ENCODE results near the gene RMND5A. TPM values are rescaled to one million over a fixed set of nuclear protein-coding genes. Genes with fewer than 3 reads are reported as not detected.
"Not testable (repeated sequence)": the region's sequence is repeated elsewhere in the genome, so short reads cannot be mapped to it uniquely, and the experiment has no call there.

Gene RMND5A
- total RNA-seq, 2 experiments from 2014 or later = 35.0 to 44.3 TPM

DNA sequence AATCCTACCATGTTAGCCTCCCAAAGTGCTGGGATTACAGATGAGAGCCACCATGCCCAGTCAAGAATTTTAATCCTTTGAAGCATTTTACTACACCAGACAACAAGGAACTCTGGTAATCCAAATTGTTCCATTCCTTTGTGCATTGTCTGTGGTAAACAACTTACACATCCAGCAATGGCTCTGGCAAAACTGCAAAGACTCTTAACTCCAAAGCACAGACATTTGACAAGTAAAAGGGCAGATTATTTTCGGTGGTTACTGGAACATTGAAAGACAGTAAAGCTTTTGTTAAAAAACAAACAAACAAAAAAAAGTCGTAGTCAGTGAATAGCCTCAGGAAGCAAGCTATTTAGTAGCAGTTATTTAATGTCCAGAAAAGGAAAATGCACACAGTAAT lies 33.2 kb upstream of the RMND5A start:
- Mint-ChIP-seq H3K27me3 (peaks cover 3% of the 10 kb centered on the region), H3K9me3 (ENCODE audit: low read depth) (no peaks in the 10 kb centered on the region), H3K4me3 (no peak overlapping the region), H3K4me1 (no peaks in the 10 kb centered on the region), H3K27ac (no peak overlapping the region), H3K36me3 (ENCODE audit: low read depth) (peaks cover 1% of the 10 kb centered on the region)
- no peak for DNase-seq
- ChIA-PET POLR2A (no interaction called here), CTCF (interaction anchor here (0.6 kb wide), 1 partner anchor 121 kb away, joined by 3 read pairs; no protein-coding TSS in a partner anchor)
- ATAC-seq = no peak
- intact Hi-C loops (cut with DNase I, micrococcal nuclease) = loop anchor here in 1 of 2 experiments (5.0 kb wide), 1 partner anchor 35 kb away; no protein-coding TSS in a partner anchor

DNA sequence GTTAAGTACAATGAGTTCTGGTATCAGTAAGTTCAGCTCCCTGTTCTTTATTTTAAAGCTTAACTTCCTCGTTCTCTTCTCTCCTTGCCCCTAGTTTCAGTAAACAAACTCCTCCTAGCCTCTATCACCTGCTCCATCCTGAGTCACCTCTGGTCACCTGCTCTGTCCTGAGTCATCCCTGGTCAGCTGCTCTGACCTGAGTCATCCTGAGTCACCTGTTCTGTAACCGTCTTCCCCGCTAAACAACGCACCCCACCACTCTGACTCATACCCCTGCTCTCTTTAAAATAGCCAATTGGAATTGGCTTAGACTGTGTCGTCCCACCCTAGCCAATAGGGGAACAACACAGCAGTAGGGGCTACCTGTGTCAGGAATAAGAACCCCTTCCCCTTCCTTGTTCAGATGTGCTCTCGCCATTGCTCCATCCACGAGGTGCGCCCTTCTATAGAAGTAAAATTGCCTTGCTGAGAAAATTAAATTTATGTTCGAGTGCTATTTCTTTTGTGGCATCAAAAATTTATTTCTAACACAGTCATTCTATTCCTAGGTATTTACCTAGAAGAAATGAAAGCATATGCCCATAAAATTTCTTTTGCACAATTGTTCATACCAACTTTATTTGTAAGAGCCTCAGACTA lies 24.9 kb upstream of the RMND5A start:
- peaks cover 10% of the 10 kb centered on the region for H3K4me1 Mint-ChIP-seq

DNA sequence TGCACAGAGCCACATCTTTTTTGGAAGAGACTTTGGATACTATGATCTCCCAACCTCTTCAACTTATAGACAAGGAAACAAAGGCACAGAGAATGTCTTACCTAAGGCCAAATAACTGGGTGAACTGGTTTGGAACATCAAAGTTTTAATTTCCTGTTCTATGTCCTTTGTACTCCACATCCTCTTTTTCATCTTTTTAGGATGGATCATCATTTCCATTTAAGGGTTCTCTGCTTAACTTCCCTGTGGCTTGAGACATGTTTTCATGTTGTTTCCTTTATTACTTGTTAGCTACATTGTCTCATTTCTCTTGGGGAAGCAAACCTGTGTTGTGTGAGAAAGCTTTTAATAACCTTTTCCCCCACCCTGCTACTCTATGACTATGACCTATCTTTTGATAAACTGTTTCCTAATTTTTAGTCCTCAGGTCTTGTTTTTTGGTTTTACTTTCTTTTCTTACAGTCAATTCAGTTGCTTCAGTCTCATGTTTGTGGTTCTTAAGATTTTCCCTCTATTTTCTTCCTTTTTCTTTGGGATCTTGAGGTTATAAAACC lies 22.5 kb upstream of the RMND5A start:
- POLR2A ChIA-PET = no interaction called here

More for the DNA sequence above, 24.9 kb upstream of the RMND5A start:
- ATAC-seq = peak; percentile 23
- ChIA-PET CTCF (no interaction called here), POLR2A (no interaction called here)
- Mint-ChIP-seq H3K27me3 (peaks cover 3% of the 10 kb centered on the region), H3K27ac (no peak overlapping the region), H3K4me3 (no peak overlapping the region), H3K9me3 (ENCODE audit: low read depth) (peaks cover 19% of the 10 kb centered on the region), H3K36me3 (ENCODE audit: low read depth) (peaks cover 6% of the 10 kb centered on the region)
- DNase-seq = peak; percentile 33
- intact Hi-C loops (cut with DNase I, micrococcal nuclease) = no loop called here

DNA sequence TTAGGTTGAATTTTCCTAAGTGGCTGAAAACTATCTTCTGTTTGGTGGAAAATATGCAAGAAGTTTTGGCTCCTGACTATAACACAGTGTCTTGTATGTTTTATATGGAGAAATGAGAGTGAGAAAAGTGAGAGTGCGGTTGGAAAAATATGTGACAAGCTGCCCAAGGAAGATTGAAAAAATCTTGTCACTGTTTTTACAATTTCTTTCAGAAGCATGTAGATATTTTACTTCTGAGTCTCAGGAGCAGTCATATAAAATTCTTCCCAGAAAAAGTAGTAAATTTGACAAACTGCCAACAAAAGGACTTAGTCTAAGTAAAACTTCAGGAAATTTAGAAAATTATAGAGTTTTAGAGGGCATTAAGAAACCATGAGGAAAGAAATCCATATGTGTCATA lies 19.4 kb upstream of the RMND5A start:
- ATAC-seq = no peak
- ChIA-PET CTCF (no interaction called here), POLR2A (no interaction called here)
- no peak overlapping the region for H3K27ac Mint-ChIP-seq
- H3K9me3 Mint-ChIP-seq (ENCODE audit: low read depth) = peaks cover 2% of the 10 kb centered on the region
- intact Hi-C loops (cut with DNase I, micrococcal nuclease) = no loop called here
- H3K36me3 Mint-ChIP-seq (ENCODE audit: low read depth) = no peaks in the 10 kb centered on the region
- no peak overlapping the region for H3K4me3 Mint-ChIP-seq
- H3K27me3 Mint-ChIP-seq = no peaks in the 10 kb centered on the region
- no peak for DNase-seq
- H3K4me1 Mint-ChIP-seq = peaks cover 10% of the 10 kb centered on the region

More for the DNA sequence above, 22.5 kb upstream of the RMND5A start:
- ATAC-seq (peak; percentile 70), DNase-seq (no peak)
- CTCF ChIA-PET = interaction anchor here (0.5 kb wide), 1 partner anchor 251 kb away, joined by 3 read pairs; no protein-coding TSS in a partner anchor
- H3K36me3 Mint-ChIP-seq (ENCODE audit: low read depth) = peaks cover 4% of the 10 kb centered on the region
- H3K4me3 Mint-ChIP-seq = no peak overlapping the region
- H3K27ac Mint-ChIP-seq = peak overlapping the region; percentile 45
- H3K4me1 Mint-ChIP-seq = peaks cover 10% of the 10 kb centered on the region
- peaks cover 19% of the 10 kb centered on the region for H3K9me3 Mint-ChIP-seq (ENCODE audit: low read depth)
- H3K27me3 Mint-ChIP-seq = no peaks in the 10 kb centered on the region
- intact Hi-C loops (cut with DNase I, micrococcal nuclease) = no loop called here

DNA sequence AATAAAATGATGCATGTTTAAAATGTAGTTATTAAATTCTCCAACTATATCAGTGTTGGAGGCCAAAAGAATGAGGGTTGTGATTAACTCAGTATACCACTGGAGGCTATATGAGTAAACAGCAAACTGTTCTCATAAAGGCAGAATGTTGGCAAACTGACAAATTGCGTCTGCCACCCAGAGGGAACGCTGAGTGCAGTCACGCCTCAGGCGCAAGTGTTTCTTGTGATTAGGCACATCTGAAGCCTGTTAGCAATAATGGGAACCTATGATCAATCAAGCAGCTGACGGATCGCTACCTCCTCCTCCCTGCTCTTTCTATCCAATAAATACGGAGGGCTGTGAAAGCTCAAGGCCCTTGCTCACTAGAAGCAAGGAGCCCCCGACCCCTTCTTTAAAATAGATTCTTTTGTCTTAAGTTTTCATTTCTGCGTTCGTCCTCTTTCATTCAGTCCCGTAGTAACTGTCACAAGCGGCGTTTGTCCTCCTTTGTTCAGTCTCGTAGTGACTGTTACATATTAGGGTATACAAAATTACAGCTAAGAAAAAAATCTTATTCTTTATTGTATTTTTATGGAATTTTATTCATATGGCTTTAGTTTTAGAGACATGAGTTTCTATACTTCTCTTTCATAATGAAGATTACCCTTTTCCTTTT lies 16.3 kb upstream of the RMND5A start:
- no peaks in the 10 kb centered on the region for H3K36me3 Mint-ChIP-seq (ENCODE audit: low read depth)
- no peak overlapping the region for H3K4me3 Mint-ChIP-seq
- ChIA-PET CTCF (no interaction called here), POLR2A (no interaction called here)
- ATAC-seq = no peak
- H3K27ac Mint-ChIP-seq = no peak overlapping the region
- H3K9me3 Mint-ChIP-seq (ENCODE audit: low read depth) = no peaks in the 10 kb centered on the region
- DNase-seq = no peak
- intact Hi-C loops (cut with DNase I, micrococcal nuclease) = no loop called here
- no peaks in the 10 kb centered on the region for H3K4me1 Mint-ChIP-seq
- H3K27me3 Mint-ChIP-seq = no peaks in the 10 kb centered on the region

DNA sequence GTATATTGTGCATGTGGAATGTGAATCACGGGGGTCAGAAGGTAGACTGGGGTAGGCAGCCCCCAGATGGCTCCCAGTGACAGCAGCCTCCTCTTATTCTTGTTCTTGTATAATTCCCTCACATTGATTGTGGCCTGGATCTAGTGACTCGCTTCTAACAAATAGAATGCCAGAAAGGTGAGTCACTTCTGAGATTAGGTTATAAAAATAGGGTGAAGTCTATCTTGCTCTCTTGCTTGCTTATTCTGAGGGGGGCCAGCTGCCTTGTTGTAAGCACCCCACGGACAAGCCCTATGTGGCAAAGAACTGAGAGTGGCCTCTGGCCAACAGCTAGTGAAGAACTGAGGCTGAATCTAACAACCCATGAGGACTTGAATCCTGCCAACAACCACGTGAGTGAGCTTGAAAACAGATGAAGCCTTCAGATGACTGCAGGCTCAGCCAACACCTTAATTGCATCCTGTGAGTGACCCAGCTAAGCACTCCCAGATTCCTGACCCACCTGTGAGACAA lies 15.6 kb upstream of the RMND5A start:
- ChIA-PET CTCF (interaction anchor here (0.9 kb wide), 1 partner anchor 252 kb away, joined by 4 read pairs; no protein-coding TSS in a partner anchor), POLR2A (no interaction called here)
- ATAC-seq (no peak), DNase-seq (no peak)
- Mint-ChIP-seq H3K9me3 (ENCODE audit: low read depth) (no peaks in the 10 kb centered on the region), H3K4me3 (no peak overlapping the region), H3K36me3 (ENCODE audit: low read depth) (no peaks in the 10 kb centered on the region), H3K27ac (no peak overlapping the region), H3K27me3 (no peaks in the 10 kb centered on the region), H3K4me1 (no peaks in the 10 kb centered on the region)
- intact Hi-C loops (cut with DNase I, micrococcal nuclease) = no loop called here

DNA sequence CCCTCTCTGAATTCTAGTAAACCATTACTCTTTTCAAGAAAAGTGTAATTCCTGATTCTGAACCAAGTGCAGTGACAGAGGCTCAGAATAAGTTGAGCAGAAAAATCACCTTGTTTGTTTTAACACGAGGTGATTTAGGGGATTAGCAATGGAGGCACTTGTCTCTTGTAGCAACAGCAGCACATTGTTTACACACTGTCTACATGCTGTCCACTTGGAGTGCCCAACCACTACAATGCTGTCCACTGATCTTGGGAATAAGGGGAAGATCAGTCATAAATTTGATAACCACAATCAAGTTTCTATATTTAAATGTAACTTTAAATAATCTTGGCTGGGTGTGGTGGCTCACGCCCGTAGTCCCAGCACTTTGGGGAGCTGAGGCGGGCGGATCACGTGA lies 13.9 kb upstream of the RMND5A start:
- ChIA-PET POLR2A (no interaction called here), CTCF (interaction anchor here (0.8 kb wide), 1 partner anchor 16 kb away, joined by 3 read pairs; no protein-coding TSS in a partner anchor)
- Mint-ChIP-seq H3K27me3 (no peaks in the 10 kb centered on the region), H3K27ac (no peak overlapping the region), H3K4me1 (no peaks in the 10 kb centered on the region), H3K4me3 (no peak overlapping the region), H3K9me3 (ENCODE audit: low read depth) (peaks cover 1% of the 10 kb centered on the region), H3K36me3 (ENCODE audit: low read depth) (no peaks in the 10 kb centered on the region)
- intact Hi-C loops (cut with DNase I, micrococcal nuclease) = no loop called here
- DNase-seq (no peak), ATAC-seq (no peak)

DNA sequence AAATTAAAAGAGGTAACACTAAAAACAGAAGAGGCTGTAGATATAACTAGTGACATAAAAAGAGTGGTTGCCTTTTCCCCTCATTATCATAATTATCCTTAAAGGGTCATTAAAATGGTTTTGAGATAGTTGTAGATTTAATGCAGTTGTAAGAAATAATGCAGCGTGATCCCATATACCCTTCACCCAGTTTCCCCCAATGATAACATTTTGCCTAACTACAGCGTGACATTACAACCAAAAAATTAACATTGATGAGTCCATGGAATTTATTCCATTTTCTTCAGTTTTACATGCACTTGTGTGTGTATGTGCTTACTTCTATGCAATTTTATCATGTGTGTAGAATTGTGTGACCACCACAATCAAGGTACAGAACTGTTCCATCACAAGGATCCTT lies 13.2 kb upstream of the RMND5A start:
- no peaks in the 10 kb centered on the region for H3K27me3 Mint-ChIP-seq
- no peak for DNase-seq
- peaks cover 1% of the 10 kb centered on the region for H3K9me3 Mint-ChIP-seq (ENCODE audit: low read depth)
- no peak overlapping the region for H3K27ac Mint-ChIP-seq
- no peaks in the 10 kb centered on the region for H3K4me1 Mint-ChIP-seq
- H3K4me3 Mint-ChIP-seq = no peak overlapping the region
- H3K36me3 Mint-ChIP-seq (ENCODE audit: low read depth) = no peaks in the 10 kb centered on the region
- intact Hi-C loops (cut with DNase I, micrococcal nuclease) = no loop called here
- ChIA-PET CTCF (no interaction called here), POLR2A (no interaction called here)
- no peak for ATAC-seq

DNA sequence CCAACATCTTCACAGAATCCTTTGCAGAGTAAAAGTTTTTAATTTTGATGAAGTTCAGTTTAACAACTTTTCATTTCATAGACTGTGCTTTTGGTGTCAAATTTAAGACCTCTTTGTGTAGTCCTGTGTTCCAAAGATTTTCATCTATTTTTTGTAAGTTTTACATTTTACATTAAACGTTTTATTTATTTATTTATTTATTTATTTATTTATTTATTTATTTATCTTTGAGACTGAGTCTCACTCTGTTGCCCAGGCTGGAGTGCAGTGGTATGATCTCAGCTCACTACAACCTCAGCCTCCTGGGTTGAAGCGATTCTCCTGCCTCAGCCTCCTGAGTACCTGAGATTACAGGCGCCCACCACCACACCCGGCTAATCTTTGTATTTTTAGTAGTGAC lies 12.0 kb upstream of the RMND5A start:
- not testable (repeated sequence) for H3K4me3 Mint-ChIP-seq, H3K27me3 Mint-ChIP-seq

DNA sequence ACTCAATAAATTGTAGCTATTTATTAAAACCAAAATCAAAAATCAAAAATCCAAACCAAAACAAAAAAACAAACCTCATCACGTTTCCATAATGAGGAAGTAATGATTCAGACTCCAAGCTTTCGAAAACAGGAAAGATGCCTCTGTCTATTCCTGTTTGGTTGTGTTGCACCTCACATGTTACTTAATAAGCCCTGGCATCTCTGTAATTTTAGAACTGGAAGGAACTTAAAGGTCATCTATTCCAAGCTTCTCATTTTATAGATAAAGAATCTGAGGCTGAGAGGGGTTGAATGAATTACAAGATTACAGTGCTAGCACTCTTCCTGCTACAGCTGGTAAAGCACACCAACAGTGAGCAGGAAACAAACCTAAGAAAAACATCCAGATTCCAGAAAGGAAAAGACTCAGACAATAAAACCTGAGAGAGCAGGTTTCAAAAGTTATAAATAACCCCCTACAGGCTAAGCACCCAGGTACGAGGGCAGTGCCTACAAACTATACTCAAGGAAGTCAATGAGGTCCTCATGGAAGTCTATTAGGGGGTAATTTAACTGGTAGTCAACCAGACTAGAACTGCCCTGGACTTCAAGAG lies 5.4 kb upstream of the RMND5A start:
- CTCF ChIA-PET; DNase-seq; H3K9me3 Mint-ChIP-seq (ENCODE audit: low read depth); ATAC-seq; H3K27me3 Mint-ChIP-seq; intact Hi-C loops (cut with DNase I, micrococcal nuclease); H3K27ac Mint-ChIP-seq; H3K4me1 Mint-ChIP-seq; POLR2A ChIA-PET; H3K36me3 Mint-ChIP-seq (ENCODE audit: low read depth); H3K4me3 Mint-ChIP-seq: not testable (repeated sequence)

More for the DNA sequence above, 12.0 kb upstream of the RMND5A start:
- H3K36me3 Mint-ChIP-seq (ENCODE audit: low read depth); H3K4me1 Mint-ChIP-seq; H3K27ac Mint-ChIP-seq; POLR2A ChIA-PET; H3K9me3 Mint-ChIP-seq (ENCODE audit: low read depth); DNase-seq; intact Hi-C loops (cut with DNase I, micrococcal nuclease); ATAC-seq; CTCF ChIA-PET: not testable (repeated sequence)

DNA sequence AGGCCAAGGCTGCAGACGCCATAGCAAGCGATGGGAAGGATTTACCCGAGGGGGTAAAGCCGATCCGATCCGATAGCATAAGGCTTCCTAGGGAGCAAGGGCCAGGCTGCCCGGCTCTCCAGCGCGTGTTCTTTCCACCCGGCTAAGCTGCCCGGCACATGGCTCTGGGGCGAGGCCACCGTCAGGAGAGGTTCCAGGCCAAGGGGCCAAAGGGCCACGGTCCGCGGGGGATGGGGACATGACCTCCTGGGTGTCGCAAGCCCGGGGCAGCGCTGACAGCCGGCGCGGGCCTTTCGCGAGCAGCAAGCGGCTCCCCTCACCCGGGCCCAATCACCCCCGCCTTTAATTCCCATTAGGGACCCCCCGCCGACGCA lies 841 bp upstream of the RMND5A start:
- CTCF ChIA-PET; H3K4me1 Mint-ChIP-seq; ATAC-seq; H3K27me3 Mint-ChIP-seq; H3K36me3 Mint-ChIP-seq (ENCODE audit: low read depth); H3K27ac Mint-ChIP-seq; intact Hi-C loops (cut with DNase I, micrococcal nuclease); H3K9me3 Mint-ChIP-seq (ENCODE audit: low read depth); DNase-seq; POLR2A ChIA-PET: not testable (repeated sequence)
- H3K4me3 Mint-ChIP-seq = peak overlapping the region; percentile 45

Measured in activated CD4-positive, alpha-beta T cell treated with anti-CD3 and anti-CD28 coated beads for 36 hours (primary cell).